ENCODE results near the gene IL20RA.

- TF ChIP-seq POLR2A (IDR thresholded peaks at IDR 0.05) (no peak), CTCF (IDR thresholded peaks at IDR 0.05) (no peak)
Measured at GRCh38 chr6:137067399-137067798, 22.6 kb upstream of the IL20RA start.

All from vagina (tissue), 2 donors.